NCI-H1417 treated with DMSO at 0.1 percent for 48 hours (cell line): ENCODE data around the gene OPA3.

Source experiments
- DNase-seq: peaks from one replicate; lab custom pipeline; 2025; lab: John Stamatoyannopoulos, UW

OPA3 gene

DNA sequence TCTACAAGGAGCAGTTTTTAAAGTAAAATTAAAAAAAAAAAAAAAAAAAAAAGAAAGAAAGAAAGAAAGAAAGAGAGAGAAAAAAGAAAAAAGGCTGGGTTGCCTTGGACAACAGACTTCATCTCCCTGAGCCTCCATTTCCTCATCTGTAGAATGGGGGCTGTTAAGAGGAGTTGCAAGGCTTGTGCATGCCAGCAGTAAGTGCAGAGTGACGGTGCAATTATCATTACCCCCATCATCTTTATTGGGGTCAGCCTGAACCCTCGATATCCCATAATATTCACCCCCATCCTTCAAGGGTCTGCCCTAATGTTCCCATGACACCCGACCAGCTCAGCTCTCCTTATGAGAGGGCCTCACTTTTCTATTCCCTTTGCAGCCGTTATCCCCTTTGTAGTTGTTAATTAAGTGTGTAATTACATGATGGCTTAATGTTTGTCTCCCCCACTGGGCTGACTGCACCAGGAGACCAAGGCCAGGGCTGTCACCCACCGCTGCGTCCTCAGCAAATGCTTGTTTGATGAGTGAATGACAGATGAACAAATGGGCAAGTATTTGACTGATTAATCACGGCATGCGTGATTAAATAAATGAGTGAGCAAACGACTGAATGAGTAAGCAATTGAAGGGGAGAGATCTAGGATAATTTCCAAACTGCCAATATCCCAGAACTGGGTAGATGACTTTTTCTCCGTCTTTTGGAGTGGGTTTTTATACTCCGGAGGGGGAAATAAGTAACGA lies 106.7 kb downstream of the OPA3 start:
- DNase-seq, result peak; percentile 62
